OCI-LY7 (cell line): ENCODE measurements around the gene PHB1. TPM values are rescaled to one million over a fixed set of nuclear protein-coding genes. Genes with fewer than 3 reads are reported as not detected.

ENCODE experiments used
- BruUV-seq: library from RNA; stranded (reverse); fragments of 400-500 nt; replicated peaks from 2 replicates; lab custom pipeline; 2021; lab: Mats Ljungman, UMichigan
- CTCF ChIA-PET: fragments of 300-600 bp; sonication (Branson Sonifier 250); formaldehyde crosslinking; loops from one replicate; lab custom pipeline; 2022; ENCODE audit warnings: antibody characterized with exemption; ENCODE audit not compliant: unreplicated experiment; lab: Charles Lee
- POLR2A ChIA-PET: fragments of 300-600 bp; sonication (Branson Sonifier 250); formaldehyde crosslinking; loops from one replicate; lab custom pipeline; 2022; ENCODE audit warnings: antibody characterized with exemption; lab: Charles Lee
- DNase-seq: peaks from one replicate; pipeline ENCODE4 v3.0.0-alpha.2; 2015; ENCODE audit warnings: low spot score
- H2AFZ ChIP-seq: fragments of 200-600 bp; sonication (generic), shearing (Covaris generic); 2 replicates; pipeline ENCODE4 v1.6.1; 2014; ENCODE audit warnings: mild to moderate bottlenecking, antibody characterized with exemption, low read length, moderate library complexity
- H3K27ac ChIP-seq: fragments of 200-600 bp; sonication (generic); 2 replicates; pipeline ENCODE4 v1.5.1; 2014; ENCODE audit warnings: mixed run types, low read depth, mild to moderate bottlenecking, moderate library complexity, low read length, inconsistent platforms; ENCODE audit not compliant: poor library complexity, severe bottlenecking
- H3K36me3 ChIP-seq: fragments of 200-600 bp; sonication (generic); 2 replicates; pipeline ENCODE4 v1.6.1; 2014; ENCODE audit warnings: mild to moderate bottlenecking, antibody characterized with exemption, low read length, moderate library complexity, mixed read lengths; ENCODE audit not compliant: insufficient read depth
- H3K4me1 ChIP-seq: fragments of 200-600 bp; sonication (generic); 2 replicates; pipeline ENCODE4 v1.5.1; 2014; ENCODE audit warnings: mild to moderate bottlenecking, low read length; ENCODE audit not compliant: insufficient read depth, poor library complexity, severe bottlenecking
- H3K4me2 ChIP-seq: fragments of 200-600 bp; sonication (generic); 2 replicates; pipeline ENCODE4 v1.6.1; 2014; ENCODE audit warnings: mild to moderate bottlenecking, low read length
- H3K4me3 ChIP-seq: fragments of 200-600 bp; sonication (generic); 2 replicates; pipeline ENCODE4 v1.5.1; 2014; ENCODE audit warnings: mild to moderate bottlenecking, low read depth, low read length; ENCODE audit not compliant: poor library complexity, severe bottlenecking
- H3K79me2 ChIP-seq: fragments of 200-600 bp; sonication (generic); 2 replicates; pipeline ENCODE4 v1.6.1; 2016; ENCODE audit warnings: low read depth, mild to moderate bottlenecking, low read length, moderate library complexity, mixed read lengths; ENCODE audit not compliant: insufficient read depth
- H3K9me2 ChIP-seq: fragments of 200-600 bp; sonication (generic); 2 replicates; pipeline ENCODE4 v1.6.1; 2016; ENCODE audit warnings: mild to moderate bottlenecking, low read length, mixed read lengths; ENCODE audit not compliant: insufficient read depth
- H3K9me3 ChIP-seq: fragments of 200-600 bp; sonication (generic); 2 replicates; pipeline ENCODE4 v1.6.1; 2014; ENCODE audit warnings: mild to moderate bottlenecking, mixed run types, low read length, mixed read lengths
- H4K20me1 ChIP-seq: fragments of 200-600 bp; sonication (generic); 2 replicates; pipeline ENCODE4 v1.6.1; 2014; ENCODE audit warnings: mild to moderate bottlenecking, antibody characterized with exemption, low read length, moderate library complexity, mixed read lengths; ENCODE audit not compliant: insufficient read depth
- EZH2phosphoT487 ChIP-seq: fragments of 200-600 bp; sonication (generic); IDR thresholded peaks from 2 replicates; pipeline ENCODE4 v1.6.1; 2018; ENCODE audit warnings: low read depth, borderline replicate concordance, mild to moderate bottlenecking, mixed run types, antibody characterized with exemption, low read length, moderate library complexity, mixed read lengths
- intact Hi-C: fragments of 100-400 bp; cut with micrococcal nuclease; formaldehyde crosslinking; loops from one replicate; pipeline ENCODE4 v1.10.0; 2022; ENCODE audit not compliant: unreplicated experiment
- total RNA-seq, 2 experiments: library from RNA; depleted of rRNA in 1 of 2; stranded (reverse); fragments of >200 nt in 1 of 2; shearing (Covaris generic) in 1 of 2; gene quantifications; 2 replicates each; pipeline ENCODE4 v1.2.3, GENCODE V29; 2014 to 2022
- TF ChIP-seq, protein P1 (sequence below): fragments of 200-600 bp; sonication (generic); conservative IDR thresholded peaks from 2 replicates; pipeline ENCODE4 v1.5.1; 2014; ENCODE audit warnings: mild to moderate bottlenecking, antibody characterized with exemption, low read length, moderate library complexity, mixed read lengths

Gene PHB1
- total RNA-seq, 2 experiments from 2014 or later: 137 to 217 TPM

- no peak overlapping the region for H3K4me2 ChIP-seq
- no peak overlapping the region for H3K4me3 ChIP-seq
- H4K20me1 ChIP-seq: no peaks in the 10 kb centered on the region
- H3K36me3 ChIP-seq: no peaks in the 10 kb centered on the region
- ChIA-PET POLR2A (no interaction called here), CTCF (no interaction called here)
- no peaks in the 10 kb centered on the region for H3K9me2 ChIP-seq
- no peak overlapping the region for H3K27ac ChIP-seq
- no peak overlapping the region for H2AFZ ChIP-seq
- intact Hi-C loops: no loop called here
- peak; percentile 18 for DNase-seq
- peaks cover 26% of the 10 kb centered on the region for H3K4me1 ChIP-seq
- BruUV-seq: no TSS peak
- no peaks in the 10 kb centered on the region for H3K79me2 ChIP-seq
- H3K9me3 ChIP-seq: no peaks in the 10 kb centered on the region
- no peak for TF ChIP-seq EZH2phosphoT487
- TF ChIP-seq, protein P1, sequence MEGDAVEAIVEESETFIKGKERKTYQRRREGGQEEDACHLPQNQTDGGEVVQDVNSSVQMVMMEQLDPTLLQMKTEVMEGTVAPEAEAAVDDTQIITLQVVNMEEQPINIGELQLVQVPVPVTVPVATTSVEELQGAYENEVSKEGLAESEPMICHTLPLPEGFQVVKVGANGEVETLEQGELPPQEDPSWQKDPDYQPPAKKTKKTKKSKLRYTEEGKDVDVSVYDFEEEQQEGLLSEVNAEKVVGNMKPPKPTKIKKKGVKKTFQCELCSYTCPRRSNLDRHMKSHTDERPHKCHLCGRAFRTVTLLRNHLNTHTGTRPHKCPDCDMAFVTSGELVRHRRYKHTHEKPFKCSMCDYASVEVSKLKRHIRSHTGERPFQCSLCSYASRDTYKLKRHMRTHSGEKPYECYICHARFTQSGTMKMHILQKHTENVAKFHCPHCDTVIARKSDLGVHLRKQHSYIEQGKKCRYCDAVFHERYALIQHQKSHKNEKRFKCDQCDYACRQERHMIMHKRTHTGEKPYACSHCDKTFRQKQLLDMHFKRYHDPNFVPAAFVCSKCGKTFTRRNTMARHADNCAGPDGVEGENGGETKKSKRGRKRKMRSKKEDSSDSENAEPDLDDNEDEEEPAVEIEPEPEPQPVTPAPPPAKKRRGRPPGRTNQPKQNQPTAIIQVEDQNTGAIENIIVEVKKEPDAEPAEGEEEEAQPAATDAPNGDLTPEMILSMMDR: no peak
These were observed 25.9 kb upstream of the PHB1 start for GRCh38 chr17:49440581-49440980.

GRCh38 chr17:49439673-49440571, 25.2 kb upstream of the PHB1 start:
- peak overlapping the region; percentile 64 for H2AFZ ChIP-seq
- intact Hi-C loops: loop anchor here (5.0 kb wide), 2 partner anchors 57 to 257 kb away; partner anchors contain the start of gene NGFR
- H3K9me2 ChIP-seq: no peaks in the 10 kb centered on the region
- H3K79me2 ChIP-seq: no peaks in the 10 kb centered on the region
- DNase-seq: no peak
- no peak for TF ChIP-seq EZH2phosphoT487
- TF ChIP-seq, protein P1: no peak
- no peaks in the 10 kb centered on the region for H3K36me3 ChIP-seq
- peak overlapping the region; percentile 52 for H3K4me2 ChIP-seq
- POLR2A ChIA-PET: interaction anchor here (0.6 to 1.9 kb wide), 2 partner anchors 71 to 958 kb away, joined by 5 read pairs; no protein-coding TSS in a partner anchor
- H3K4me1 ChIP-seq: peaks cover 26% of the 10 kb centered on the region
- H3K27ac ChIP-seq: peak overlapping the region; percentile 39
- CTCF ChIA-PET: no interaction called here
- no TSS peak for BruUV-seq
- H3K4me3 ChIP-seq: peak overlapping the region; percentile 26
- H3K9me3 ChIP-seq: no peaks in the 10 kb centered on the region
- no peaks in the 10 kb centered on the region for H4K20me1 ChIP-seq

DNA sequence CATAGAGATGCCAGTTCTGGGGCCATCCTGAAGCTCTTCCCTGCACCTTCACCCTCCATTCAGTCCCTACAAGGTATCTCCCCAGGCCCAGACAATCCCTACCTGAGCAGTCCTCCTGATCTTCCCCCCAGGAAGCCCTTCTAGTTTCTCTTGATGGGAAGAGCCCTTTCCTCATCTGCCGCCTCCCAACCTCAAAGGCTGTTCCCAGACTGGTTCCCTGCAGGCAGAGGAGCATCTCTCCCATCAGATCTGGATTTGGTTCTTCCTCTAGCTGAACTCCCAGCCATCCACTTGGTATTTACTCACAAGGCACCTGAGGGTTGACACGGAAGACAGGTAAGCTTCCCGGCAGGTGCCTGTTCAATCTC, 24.6 kb upstream of the PHB1 start:
- POLR2A ChIA-PET: interaction anchor here (0.6 to 1.9 kb wide), 2 partner anchors 72 to 959 kb away, joined by 5 read pairs; no protein-coding TSS in a partner anchor
- Histone ChIP-seq H3K79me2 (no peaks in the 10 kb centered on the region), H3K9me2 (no peaks in the 10 kb centered on the region), H3K27ac (peak overlapping the region; percentile 39), H3K4me3 (peak overlapping the region; percentile 26), H3K36me3 (no peaks in the 10 kb centered on the region), H3K9me3 (no peaks in the 10 kb centered on the region), H4K20me1 (no peaks in the 10 kb centered on the region), H3K4me2 (peak overlapping the region; percentile 52), H3K4me1 (peaks cover 26% of the 10 kb centered on the region), H2AFZ (peak overlapping the region; percentile 64)
- no peak for TF ChIP-seq EZH2phosphoT487
- TF ChIP-seq, protein P1: no peak
- intact Hi-C loops: loop anchor here (5.0 kb wide), 2 partner anchors 58 to 258 kb away; partner anchors contain the start of gene NGFR
- CTCF ChIA-PET: no interaction called here
- DNase-seq: no peak
- no TSS peak for BruUV-seq
